Suprapubic skin (tissue), 4 donors: Measurements from ENCODE around the gene NIPAL1.

Experiments
- EP300 ChIP-seq: sonication (generic); formaldehyde crosslinking; IDR thresholded peaks from one replicate; pipeline ENCODE4 v1.6.1; 2017; ENCODE audit warnings: antibody characterized with exemption
- POLR2A ChIP-seq, 2 donors: fragments of 450-650 bp; IDR thresholded peaks; one replicate each; pipeline ENCODE4 v1.6.1; 2017; ENCODE audit warnings: antibody characterized with exemption in 2 of 2, mild to moderate bottlenecking in 2 of 2, moderate library complexity in 2 of 2
- POLR2AphosphoS5 ChIP-seq, 3 donors: sonication (generic); formaldehyde crosslinking; IDR thresholded peaks; one replicate each; pipeline ENCODE4 v1.6.1; 2017; ENCODE audit warnings: antibody characterized with exemption in 3 of 3
- TF ChIP-seq, protein P1 (sequence below), 2 donors: fragments of 200-600 bp in 1 of 2; fragments of 450-650 bp in 1 of 2; sonication (generic) in 1 of 2; IDR thresholded peaks; one replicate each; pipeline ENCODE4 v1.5.1; 2016 to 2019; ENCODE audit warnings: antibody characterized with exemption in 2 of 2, mild to moderate bottlenecking in 1 of 2, moderate library complexity in 1 of 2

DNA sequence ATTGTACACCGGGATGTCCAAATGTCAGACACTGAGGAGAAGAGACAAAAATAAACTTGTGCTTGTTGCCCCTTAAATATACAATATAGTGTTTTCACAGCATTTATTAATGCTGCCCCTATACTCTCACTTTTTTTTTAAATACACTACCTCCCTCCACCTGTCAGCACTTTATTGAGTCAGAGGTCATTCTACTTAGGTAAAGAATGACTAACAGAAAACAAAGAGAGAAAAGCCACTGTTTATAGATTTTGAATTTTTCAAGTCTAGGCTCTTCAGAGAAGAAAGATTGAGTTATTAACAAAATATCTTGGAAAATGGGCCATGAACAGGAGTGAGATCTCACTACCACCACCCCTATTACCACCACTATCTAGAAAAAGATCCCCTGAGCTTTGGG lies 58.1 kb downstream of the NIPAL1 start:
- TF ChIP-seq, protein P1, sequence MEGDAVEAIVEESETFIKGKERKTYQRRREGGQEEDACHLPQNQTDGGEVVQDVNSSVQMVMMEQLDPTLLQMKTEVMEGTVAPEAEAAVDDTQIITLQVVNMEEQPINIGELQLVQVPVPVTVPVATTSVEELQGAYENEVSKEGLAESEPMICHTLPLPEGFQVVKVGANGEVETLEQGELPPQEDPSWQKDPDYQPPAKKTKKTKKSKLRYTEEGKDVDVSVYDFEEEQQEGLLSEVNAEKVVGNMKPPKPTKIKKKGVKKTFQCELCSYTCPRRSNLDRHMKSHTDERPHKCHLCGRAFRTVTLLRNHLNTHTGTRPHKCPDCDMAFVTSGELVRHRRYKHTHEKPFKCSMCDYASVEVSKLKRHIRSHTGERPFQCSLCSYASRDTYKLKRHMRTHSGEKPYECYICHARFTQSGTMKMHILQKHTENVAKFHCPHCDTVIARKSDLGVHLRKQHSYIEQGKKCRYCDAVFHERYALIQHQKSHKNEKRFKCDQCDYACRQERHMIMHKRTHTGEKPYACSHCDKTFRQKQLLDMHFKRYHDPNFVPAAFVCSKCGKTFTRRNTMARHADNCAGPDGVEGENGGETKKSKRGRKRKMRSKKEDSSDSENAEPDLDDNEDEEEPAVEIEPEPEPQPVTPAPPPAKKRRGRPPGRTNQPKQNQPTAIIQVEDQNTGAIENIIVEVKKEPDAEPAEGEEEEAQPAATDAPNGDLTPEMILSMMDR (IDR thresholded peaks at IDR 0.05): no peak
- no peak for TF ChIP-seq POLR2A (IDR thresholded peaks at IDR 0.05)
- TF ChIP-seq EP300: no peak
- no peak for TF ChIP-seq POLR2AphosphoS5 (IDR thresholded peaks at IDR 0.05)
